GM20000 (cell line): ENCODE data around the gene DLG2.

Source experiments
- DNase-seq: peaks from one replicate; pipeline ENCODE4 v3.0.0; 2012; ENCODE audit warnings: low spot score
- TF ChIP-seq, protein P1 (sequence below): IDR thresholded peaks from 2 replicates; pipeline ENCODE4 v1.5.1; 2012; ENCODE audit warnings: mild to moderate bottlenecking, control low read depth; ENCODE audit errors: extremely low read depth, missing control alignments

DLG2 gene

DNA sequence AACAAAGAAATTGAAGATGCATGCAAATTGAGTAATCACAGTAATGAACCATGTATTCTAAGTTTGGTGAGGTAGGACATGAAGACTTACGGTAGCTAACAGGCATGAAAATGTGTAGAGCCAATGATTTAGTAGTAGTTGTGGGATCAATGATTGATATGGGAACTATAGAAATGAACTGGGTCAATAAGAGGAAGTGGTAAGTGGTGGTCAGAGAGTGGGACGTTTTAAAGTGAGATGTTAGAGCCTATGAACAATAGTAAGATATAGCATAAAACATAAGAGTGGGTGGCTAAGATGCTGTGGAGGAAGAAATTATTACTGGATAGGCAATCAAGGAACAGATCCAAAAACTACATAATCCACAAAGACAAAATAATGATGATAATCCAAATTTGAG lies 45.0 kb downstream of the DLG2 start:
- no peak for DNase-seq
- TF ChIP-seq, protein P1, sequence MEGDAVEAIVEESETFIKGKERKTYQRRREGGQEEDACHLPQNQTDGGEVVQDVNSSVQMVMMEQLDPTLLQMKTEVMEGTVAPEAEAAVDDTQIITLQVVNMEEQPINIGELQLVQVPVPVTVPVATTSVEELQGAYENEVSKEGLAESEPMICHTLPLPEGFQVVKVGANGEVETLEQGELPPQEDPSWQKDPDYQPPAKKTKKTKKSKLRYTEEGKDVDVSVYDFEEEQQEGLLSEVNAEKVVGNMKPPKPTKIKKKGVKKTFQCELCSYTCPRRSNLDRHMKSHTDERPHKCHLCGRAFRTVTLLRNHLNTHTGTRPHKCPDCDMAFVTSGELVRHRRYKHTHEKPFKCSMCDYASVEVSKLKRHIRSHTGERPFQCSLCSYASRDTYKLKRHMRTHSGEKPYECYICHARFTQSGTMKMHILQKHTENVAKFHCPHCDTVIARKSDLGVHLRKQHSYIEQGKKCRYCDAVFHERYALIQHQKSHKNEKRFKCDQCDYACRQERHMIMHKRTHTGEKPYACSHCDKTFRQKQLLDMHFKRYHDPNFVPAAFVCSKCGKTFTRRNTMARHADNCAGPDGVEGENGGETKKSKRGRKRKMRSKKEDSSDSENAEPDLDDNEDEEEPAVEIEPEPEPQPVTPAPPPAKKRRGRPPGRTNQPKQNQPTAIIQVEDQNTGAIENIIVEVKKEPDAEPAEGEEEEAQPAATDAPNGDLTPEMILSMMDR: no peak

DNA sequence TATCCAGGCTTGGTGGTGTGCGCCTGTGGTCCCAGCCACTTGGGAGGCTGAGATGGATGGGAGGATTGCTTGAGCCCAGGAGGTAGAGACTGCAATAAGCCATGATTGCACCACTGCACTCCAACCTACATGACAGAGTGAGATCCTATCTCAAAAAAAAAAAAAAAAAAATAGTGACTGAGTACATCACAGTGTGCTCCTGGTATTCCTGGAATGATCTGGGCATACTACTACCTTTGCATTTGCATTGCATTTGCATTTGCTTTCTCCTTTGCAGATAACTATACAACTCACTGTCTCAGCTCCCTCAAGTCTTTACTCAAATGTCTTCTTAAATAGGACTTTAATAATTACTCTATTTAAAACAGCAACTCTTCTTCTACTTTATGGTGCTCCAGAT lies 51.8 kb downstream of the DLG2 start:
- DNase-seq: no peak
- TF ChIP-seq, protein P1: no peak

DNA sequence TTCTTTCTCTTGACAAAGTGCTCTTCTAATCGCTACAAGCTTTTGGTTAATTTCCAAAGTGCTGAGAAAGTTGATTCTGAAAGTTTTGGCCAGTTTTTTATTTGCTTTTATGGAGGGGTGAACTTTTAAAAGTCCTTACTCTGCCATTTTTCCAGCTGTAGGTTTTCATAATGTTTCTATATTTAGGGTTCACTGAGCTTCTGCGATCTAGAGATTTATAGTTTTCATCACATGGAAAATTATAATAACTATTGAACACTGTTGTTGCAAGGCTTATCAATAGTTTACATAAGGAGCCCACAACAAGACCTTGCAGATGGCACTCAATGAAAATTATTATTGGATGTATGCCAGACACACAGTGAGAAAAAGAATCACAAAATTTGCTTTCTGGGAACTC lies 55.1 kb downstream of the DLG2 start:
- TF ChIP-seq, protein P1: no peak
- no peak for DNase-seq

DNA sequence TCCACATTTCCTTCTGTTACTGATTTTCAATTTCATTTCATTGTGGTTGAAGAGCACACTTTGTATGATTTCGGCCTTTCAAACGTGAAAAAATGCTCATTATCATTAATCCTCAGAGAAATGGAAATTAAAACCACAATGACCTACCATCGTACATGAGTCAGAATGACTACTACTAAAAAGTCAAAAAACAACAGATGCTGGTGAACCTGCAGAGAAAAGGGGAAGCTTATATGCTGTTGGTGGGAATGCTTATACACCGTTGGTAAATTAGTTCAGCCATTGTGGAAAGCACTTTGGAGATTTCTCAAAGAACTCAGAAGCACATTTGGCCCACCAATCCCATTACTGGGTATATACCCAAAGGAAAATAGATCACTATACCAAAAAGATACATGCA lies 57.6 kb downstream of the DLG2 start:
- DNase-seq: no peak
- TF ChIP-seq, protein P1: no peak

DNA sequence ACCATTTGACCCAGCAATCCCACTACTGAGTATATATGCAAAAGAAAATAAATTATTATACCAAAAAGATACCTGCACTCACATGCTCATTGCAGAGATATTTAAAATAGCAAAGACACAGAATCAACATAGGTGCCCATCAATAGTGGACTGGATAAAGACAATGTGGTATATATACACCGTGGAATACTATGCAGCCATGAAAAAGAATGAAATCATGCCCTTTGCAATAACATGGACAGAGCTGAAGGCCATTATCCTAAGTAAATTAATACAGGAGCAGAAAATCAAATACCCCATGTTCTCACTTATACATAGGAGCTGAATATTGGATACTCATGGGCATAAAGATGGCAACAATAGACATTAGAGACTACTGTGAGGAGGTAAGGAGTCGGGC lies 68.7 kb downstream of the DLG2 start:
- DNase-seq: no peak
- TF ChIP-seq, protein P1: no peak

DNA sequence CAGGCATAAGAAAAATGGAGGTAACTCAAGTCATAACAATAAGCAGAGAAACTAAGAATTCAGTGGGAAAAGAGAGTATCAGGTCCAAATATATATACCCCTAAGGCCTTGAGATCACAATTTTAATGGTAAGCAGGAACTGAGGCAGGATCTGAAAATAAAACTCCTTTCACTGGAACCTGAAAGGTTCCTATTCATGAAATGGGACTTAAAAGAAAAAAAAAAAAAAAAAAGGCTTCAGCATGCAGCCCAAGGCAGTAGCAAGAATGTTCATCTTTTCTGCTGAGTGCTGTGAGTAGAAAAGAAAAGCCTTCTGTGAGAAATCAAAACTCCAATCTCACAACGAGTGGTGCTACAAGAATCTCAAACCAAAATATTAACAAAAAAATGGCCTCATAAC lies 75.3 kb downstream of the DLG2 start:
- TF ChIP-seq, protein P1: no peak
- DNase-seq: no peak

DNA sequence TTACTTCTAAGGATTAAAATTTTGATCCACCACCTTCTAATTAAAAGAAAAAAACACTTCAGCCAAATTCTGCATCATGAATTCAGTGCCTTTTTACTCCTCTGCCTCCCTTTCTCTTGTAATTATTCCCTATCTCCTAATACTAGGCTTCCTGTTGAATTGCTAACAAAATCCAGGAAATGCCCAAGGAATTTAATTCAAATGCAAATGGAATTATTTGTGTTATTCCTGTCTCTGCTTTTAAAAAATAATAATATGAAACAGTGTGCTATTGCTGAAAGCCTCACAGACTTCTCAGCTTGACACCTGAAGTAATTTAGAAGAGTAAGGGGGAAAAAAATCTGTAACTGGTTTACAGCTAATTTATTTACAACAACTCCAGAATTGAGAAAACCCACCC lies 85.5 kb downstream of the DLG2 start:
- DNase-seq: no peak
- TF ChIP-seq, protein P1: no peak
